ENCODE data around the gene P2RX5. TPM values are rescaled to one million over a fixed set of nuclear protein-coding genes. Genes with fewer than 3 reads are reported as not detected.

The P2RX5 gene
- total RNA-seq, 1 experiment from 2014 or later: 14.9 TPM

GRCh38 chr17:3693141-3693540 lies 2.8 kb downstream of the P2RX5 start:
- Histone ChIP-seq H3K9me3 (ENCODE audit: control insufficient read depth, insufficient read depth, low read depth, low read length) (no peaks in the 10 kb centered on the region), H3K4me3 (ENCODE audit: low read depth in 2 of 2, low read length in 2 of 2) (no peak overlapping the region), H3K4me1 (ENCODE audit: control insufficient read depth, insufficient read depth, low read length) (peaks cover 4% of the 10 kb centered on the region), H3K36me3 (ENCODE audit: control insufficient read depth, insufficient read depth, low read length) (no peaks in the 10 kb centered on the region), H3K27ac (ENCODE audit: low read length) (no peak overlapping the region), H3K27me3 (ENCODE audit: control insufficient read depth, insufficient read depth, low read length) (no peaks in the 10 kb centered on the region)
- no peak for ATAC-seq
- POLR2A ChIA-PET: no interaction called here
- CTCF ChIA-PET: interaction anchor here (0.7 kb wide), 1 partner anchor 400 kb away, joined by 3 read pairs; no protein-coding TSS in a partner anchor
- intact Hi-C loops (cut with micrococcal nuclease; ENCODE audit: unreplicated experiment): no loop called here
- no peak for DNase-seq (ENCODE audit: low read depth, low spot score)
- in situ Hi-C loops (cut with HindIII; ENCODE audit: low pct_unique_long_range_greater_than_20kb, low sequenced_read_pairs): no loop called here
- TF ChIP-seq SIN3A (IDR thresholded peaks at IDR 0.05; ENCODE audit: borderline replicate concordance, insufficient read depth, low read depth, low read length): no peak
- no peak for TF ChIP-seq REST (IDR thresholded peaks at IDR 0.05; ENCODE audit: insufficient read depth in 1 of 2, low read depth in 2 of 2, low read length in 1 of 2)
- no peak for TF ChIP-seq TCF7L2 (IDR thresholded peaks at IDR 0.05; ENCODE audit: low read depth, low read length)
- no peak for TF ChIP-seq CTCF (IDR thresholded peaks at IDR 0.05)
- TF ChIP-seq POLR2AphosphoS5 (IDR thresholded peaks at IDR 0.05; ENCODE audit: low read depth, low read length): no peak
- no TSS peak for BruUV-seq (replicated peaks)

GRCh38 chr17:3692346-3692745 lies 3.6 kb downstream of the P2RX5 start:
- no peak for DNase-seq (ENCODE audit: low read depth, low spot score)
- Histone ChIP-seq H3K36me3 (ENCODE audit: control insufficient read depth, insufficient read depth, low read length) (no peaks in the 10 kb centered on the region), H3K9me3 (ENCODE audit: control insufficient read depth, insufficient read depth, low read depth, low read length) (no peaks in the 10 kb centered on the region), H3K4me3 (ENCODE audit: low read depth in 2 of 2, low read length in 2 of 2) (no peak overlapping the region), H3K27me3 (ENCODE audit: control insufficient read depth, insufficient read depth, low read length) (no peaks in the 10 kb centered on the region), H3K4me1 (ENCODE audit: control insufficient read depth, insufficient read depth, low read length) (peaks cover 4% of the 10 kb centered on the region), H3K27ac (ENCODE audit: low read length) (no peak overlapping the region)
- no peak for ATAC-seq
- ChIA-PET POLR2A (no interaction called here), CTCF (interaction anchor here (0.7 kb wide), 1 partner anchor 401 kb away, joined by 3 read pairs; no protein-coding TSS in a partner anchor)
- BruUV-seq (replicated peaks): no TSS peak
- intact Hi-C loops (cut with micrococcal nuclease; ENCODE audit: unreplicated experiment) (no loop called here), in situ Hi-C loops (cut with HindIII; ENCODE audit: low pct_unique_long_range_greater_than_20kb, low sequenced_read_pairs) (no loop called here)
- no peak for TF ChIP-seq REST (IDR thresholded peaks at IDR 0.05; ENCODE audit: insufficient read depth in 1 of 2, low read depth in 2 of 2, low read length in 1 of 2)
- no peak for TF ChIP-seq POLR2AphosphoS5 (IDR thresholded peaks at IDR 0.05; ENCODE audit: low read depth, low read length)
- TF ChIP-seq TCF7L2 (IDR thresholded peaks at IDR 0.05; ENCODE audit: low read depth, low read length): no peak
- TF ChIP-seq CTCF (IDR thresholded peaks at IDR 0.05): no peak; the same call in 1 of the 2 replicates
- no peak for TF ChIP-seq SIN3A (IDR thresholded peaks at IDR 0.05; ENCODE audit: borderline replicate concordance, insufficient read depth, low read depth, low read length)

Data from Panc1 (cell line).